Right atrium auricular region (tissue), 2 donors: ENCODE measurements around the gene ZPBP2. TPM values are rescaled to one million over a fixed set of nuclear protein-coding genes. Genes with fewer than 3 reads are reported as not detected.

ENCODE experiments used
- DNase-seq: peaks from one replicate; pipeline ENCODE4 v3.0.0-alpha.2; 2019; ENCODE audit warnings: low spot score
- H3K27ac ChIP-seq, 2 donors: fragments of 200-600 bp; sonication (generic); 1 replicate in 1 of 2; 2 replicates in 1 of 2; pipeline ENCODE4 v1.5.1; 2016 to 2019
- H3K27me3 ChIP-seq, 2 donors: fragments of 200-600 bp; sonication (generic); one replicate each; pipeline versions ENCODE4 v1.5.1 to v1.6.0; 2017 to 2019
- H3K36me3 ChIP-seq: fragments of 200-600 bp; sonication (generic); one replicate; pipeline ENCODE4 v1.5.1; 2016
- H3K4me1 ChIP-seq, 2 donors: fragments of 200-600 bp; sonication (generic); one replicate each; pipeline versions ENCODE4 v1.5.1 to v1.6.0; 2017 to 2019
- H3K4me3 ChIP-seq, 2 donors: fragments of 200-600 bp; sonication (generic); 1 replicate in 1 of 2; 2 replicates in 1 of 2; pipeline ENCODE4 v1.5.1; 2017 to 2019; ENCODE audit warnings: mild to moderate bottlenecking in 1 of 2, moderate library complexity in 1 of 2
- H3K9me3 ChIP-seq, 2 donors: fragments of 200-600 bp; sonication (generic); one replicate each; pipeline ENCODE4 v1.5.1; 2019
- CTCF ChIP-seq, 2 donors: fragments of 200-600 bp; sonication (generic); IDR thresholded peaks; one replicate each; pipeline ENCODE4 v1.5.1; 2019; ENCODE audit warnings: antibody characterized with exemption in 2 of 2
- total RNA-seq, 2 donors: library from RNA; depleted of rRNA; stranded (reverse); fragments of >200 nt; gene quantifications; one replicate each; pipeline ENCODE4 v1.1.0, GENCODE V29; 2016

The ZPBP2 gene
- total RNA-seq, 2 donors from 2014 or later: not detected

- Histone ChIP-seq H3K27me3 (no peaks in the 10 kb centered on the region), H3K9me3 (peaks cover 0 to 17% of the 10 kb centered on the region in 2 donors), H3K27ac (no peak overlapping the region), H3K36me3 (no peaks in the 10 kb centered on the region), H3K4me1 (no peaks in the 10 kb centered on the region), H3K4me3 (no peak overlapping the region)
- no peak for TF ChIP-seq CTCF (IDR thresholded peaks at IDR 0.05)
- no peak for DNase-seq
These were observed 44.5 kb upstream of the ZPBP2 start for GRCh38 chr17:39823407-39824054.

GRCh38 chr17:39826334-39826733, 41.7 kb upstream of the ZPBP2 start:
- Histone ChIP-seq H3K9me3 (peaks cover 0 to 17% of the 10 kb centered on the region in 2 donors), H3K4me1 (no peaks in the 10 kb centered on the region), H3K4me3 (no peak overlapping the region), H3K27me3 (no peaks in the 10 kb centered on the region), H3K36me3 (no peaks in the 10 kb centered on the region), H3K27ac (no peak overlapping the region)
- no peak for TF ChIP-seq CTCF (IDR thresholded peaks at IDR 0.05)
- no peak for DNase-seq

GRCh38 chr17:39828443-39828842, 39.6 kb upstream of the ZPBP2 start:
- peaks cover 0 to 10% of the 10 kb centered on the region in 2 donors for H3K9me3 ChIP-seq
- no peak overlapping the region for H3K4me3 ChIP-seq
- no peak overlapping the region for H3K27ac ChIP-seq
- no peaks in the 10 kb centered on the region for H3K36me3 ChIP-seq
- TF ChIP-seq CTCF (IDR thresholded peaks at IDR 0.05): no peak
- no peak for DNase-seq
- H3K27me3 ChIP-seq: no peaks in the 10 kb centered on the region
- no peaks in the 10 kb centered on the region for H3K4me1 ChIP-seq

- Histone ChIP-seq H3K9me3 (no peaks in the 10 kb centered on the region), H3K4me3 (no peak overlapping the region), H3K27me3 (no peaks in the 10 kb centered on the region), H3K36me3 (no peaks in the 10 kb centered on the region), H3K4me1 (no peaks in the 10 kb centered on the region), H3K27ac (no peak overlapping the region)
- DNase-seq: no peak
- TF ChIP-seq CTCF (IDR thresholded peaks at IDR 0.05): no peak
These were observed 36.4 kb upstream of the ZPBP2 start for GRCh38 chr17:39831588-39831987.

GRCh38 chr17:39834017-39834416, 34.0 kb upstream of the ZPBP2 start:
- TF ChIP-seq CTCF (IDR thresholded peaks at IDR 0.05): no peak
- Histone ChIP-seq H3K9me3 (peaks cover 0 to 21% of the 10 kb centered on the region in 2 donors), H3K27me3 (no peaks in the 10 kb centered on the region), H3K36me3 (no peaks in the 10 kb centered on the region), H3K4me3 (no peak overlapping the region), H3K27ac (no peak overlapping the region), H3K4me1 (no peaks in the 10 kb centered on the region)
- DNase-seq: no peak
